A673 (cell line): ENCODE measurements around the gene MIAT.
"Not testable (repeated sequence)": the region's sequence is repeated elsewhere in the genome, so short reads cannot be mapped to it uniquely, and the experiment has no call there.

ENCODE experiments used
- EZH2 ChIP-seq: fragments of 200-600 bp; sonication (generic); IDR thresholded peaks from 2 replicates; pipeline ENCODE4 v1.6.1; 2017; ENCODE audit warnings: borderline replicate concordance, low read depth, mild to moderate bottlenecking, mixed read lengths, antibody characterized with exemption, low read length; ENCODE audit not compliant: poor library complexity, severe bottlenecking
- TF ChIP-seq, protein P1 (sequence below): fragments of 300-800, 200-600 bp; sonication (generic); conservative IDR thresholded peaks from 2 replicates; pipeline ENCODE4 v1.5.1; 2017; ENCODE audit warnings: low read depth, mild to moderate bottlenecking, antibody characterized with exemption, low read length, moderate library complexity, mixed read lengths

DNA sequence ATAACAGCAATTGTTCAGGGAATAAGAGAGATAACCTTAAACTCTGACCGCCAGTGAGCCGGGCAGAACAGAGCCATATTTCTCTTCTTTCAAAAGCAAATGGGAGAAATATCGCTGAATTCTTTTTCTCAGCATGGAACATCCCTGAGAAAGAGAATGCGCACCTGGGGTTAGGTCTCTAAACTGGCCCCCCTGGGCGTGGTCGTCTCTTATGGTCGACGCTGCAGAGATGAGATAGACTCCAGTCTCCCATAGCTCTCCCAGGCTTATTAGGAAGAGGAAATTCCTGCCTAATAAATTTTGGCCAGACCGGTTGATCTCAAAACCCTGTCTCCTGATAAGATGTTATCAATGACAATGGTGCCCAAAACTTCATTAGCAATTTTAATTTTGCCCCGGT is 43.6 kb upstream of the MIAT start:
- TF ChIP-seq, protein P1, sequence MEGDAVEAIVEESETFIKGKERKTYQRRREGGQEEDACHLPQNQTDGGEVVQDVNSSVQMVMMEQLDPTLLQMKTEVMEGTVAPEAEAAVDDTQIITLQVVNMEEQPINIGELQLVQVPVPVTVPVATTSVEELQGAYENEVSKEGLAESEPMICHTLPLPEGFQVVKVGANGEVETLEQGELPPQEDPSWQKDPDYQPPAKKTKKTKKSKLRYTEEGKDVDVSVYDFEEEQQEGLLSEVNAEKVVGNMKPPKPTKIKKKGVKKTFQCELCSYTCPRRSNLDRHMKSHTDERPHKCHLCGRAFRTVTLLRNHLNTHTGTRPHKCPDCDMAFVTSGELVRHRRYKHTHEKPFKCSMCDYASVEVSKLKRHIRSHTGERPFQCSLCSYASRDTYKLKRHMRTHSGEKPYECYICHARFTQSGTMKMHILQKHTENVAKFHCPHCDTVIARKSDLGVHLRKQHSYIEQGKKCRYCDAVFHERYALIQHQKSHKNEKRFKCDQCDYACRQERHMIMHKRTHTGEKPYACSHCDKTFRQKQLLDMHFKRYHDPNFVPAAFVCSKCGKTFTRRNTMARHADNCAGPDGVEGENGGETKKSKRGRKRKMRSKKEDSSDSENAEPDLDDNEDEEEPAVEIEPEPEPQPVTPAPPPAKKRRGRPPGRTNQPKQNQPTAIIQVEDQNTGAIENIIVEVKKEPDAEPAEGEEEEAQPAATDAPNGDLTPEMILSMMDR: not testable (repeated sequence)
- not testable (repeated sequence) for TF ChIP-seq EZH2
